ENCODE measurements around the gene COTL1. TPM values are rescaled to one million over a fixed set of nuclear protein-coding genes. Genes with fewer than 3 reads are reported as not detected.

Gene COTL1
- total RNA-seq, 1 experiment from 2014 or later = 102 TPM

- no peak overlapping the region for H3K4me3 Mint-ChIP-seq
- CTCF ChIA-PET = interaction anchor here (0.7 to 1.3 kb wide), 3 partner anchors 15 to 135 kb away, joined by 4 read pairs; no protein-coding TSS in a partner anchor
- TF ChIP-seq ZNF425 (CRISPR knock-in tag; conservative IDR thresholded peaks at IDR 0.05) (no peak), E2F5 (CRISPR knock-in tag; IDR thresholded peaks at IDR 0.05) (no peak), ZNF532 (CRISPR knock-in tag; IDR thresholded peaks at IDR 0.05; ENCODE audit: borderline replicate concordance) (no peak), ESRRA (CRISPR knock-in tag; IDR thresholded peaks at IDR 0.05; ENCODE audit: borderline replicate concordance) (no peak), ZNF671 (CRISPR knock-in tag; IDR thresholded peaks at IDR 0.05) (no peak), IRF2 (CRISPR knock-in tag; IDR thresholded peaks at IDR 0.05; ENCODE audit: borderline replicate concordance, low read depth) (no peak), IRF1 (CRISPR knock-in tag; IDR thresholded peaks at IDR 0.05) (no peak), NR3C1 (CRISPR knock-in tag; conservative IDR thresholded peaks at IDR 0.05; ENCODE audit: low read depth) (no peak), MXD4 (CRISPR knock-in tag; IDR thresholded peaks at IDR 0.05; ENCODE audit: borderline replicate concordance) (no peak), TCF7 (CRISPR knock-in tag; IDR thresholded peaks at IDR 0.05; ENCODE audit: low read depth) (no peak), CREM (CRISPR knock-in tag; IDR thresholded peaks at IDR 0.05) (no peak), NR2C2 (CRISPR knock-in tag; IDR thresholded peaks at IDR 0.05) (no peak)
- TF ChIP-seq, protein P1, sequence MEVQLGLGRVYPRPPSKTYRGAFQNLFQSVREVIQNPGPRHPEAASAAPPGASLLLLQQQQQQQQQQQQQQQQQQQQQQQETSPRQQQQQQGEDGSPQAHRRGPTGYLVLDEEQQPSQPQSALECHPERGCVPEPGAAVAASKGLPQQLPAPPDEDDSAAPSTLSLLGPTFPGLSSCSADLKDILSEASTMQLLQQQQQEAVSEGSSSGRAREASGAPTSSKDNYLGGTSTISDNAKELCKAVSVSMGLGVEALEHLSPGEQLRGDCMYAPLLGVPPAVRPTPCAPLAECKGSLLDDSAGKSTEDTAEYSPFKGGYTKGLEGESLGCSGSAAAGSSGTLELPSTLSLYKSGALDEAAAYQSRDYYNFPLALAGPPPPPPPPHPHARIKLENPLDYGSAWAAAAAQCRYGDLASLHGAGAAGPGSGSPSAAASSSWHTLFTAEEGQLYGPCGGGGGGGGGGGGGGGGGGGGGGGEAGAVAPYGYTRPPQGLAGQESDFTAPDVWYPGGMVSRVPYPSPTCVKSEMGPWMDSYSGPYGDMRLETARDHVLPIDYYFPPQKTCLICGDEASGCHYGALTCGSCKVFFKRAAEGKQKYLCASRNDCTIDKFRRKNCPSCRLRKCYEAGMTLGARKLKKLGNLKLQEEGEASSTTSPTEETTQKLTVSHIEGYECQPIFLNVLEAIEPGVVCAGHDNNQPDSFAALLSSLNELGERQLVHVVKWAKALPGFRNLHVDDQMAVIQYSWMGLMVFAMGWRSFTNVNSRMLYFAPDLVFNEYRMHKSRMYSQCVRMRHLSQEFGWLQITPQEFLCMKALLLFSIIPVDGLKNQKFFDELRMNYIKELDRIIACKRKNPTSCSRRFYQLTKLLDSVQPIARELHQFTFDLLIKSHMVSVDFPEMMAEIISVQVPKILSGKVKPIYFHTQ (CRISPR knock-in tag; IDR thresholded peaks at IDR 0.05) = no peak
- ATAC-seq (no peak), DNase-seq (ENCODE audit: low spot score) (no peak)
- no peak overlapping the region for H3K27ac Mint-ChIP-seq
- POLR2A ChIA-PET = interaction anchor here (0.7 kb wide), 1 partner anchor 8 kb away, joined by 5 read pairs; no protein-coding TSS in a partner anchor
- H3K36me3 Mint-ChIP-seq = peaks cover 7% of the 10 kb centered on the region
- peaks cover 15% of the 10 kb centered on the region for H3K4me1 Mint-ChIP-seq
- no peaks in the 10 kb centered on the region for H3K27me3 Mint-ChIP-seq (ENCODE audit: low read depth)
- no peaks in the 10 kb centered on the region for H3K9me3 Mint-ChIP-seq
Measured at GRCh38 chr16:84584678-84585077, 33.2 kb downstream of the COTL1 start.

GRCh38 chr16:84583995-84584394 is 33.9 kb downstream of the COTL1 start:
- ATAC-seq = no peak
- Mint-ChIP-seq H3K27ac (no peak overlapping the region), H3K36me3 (peaks cover under 1% of the 10 kb centered on the region), H3K27me3 (ENCODE audit: low read depth) (no peaks in the 10 kb centered on the region), H3K9me3 (no peaks in the 10 kb centered on the region), H3K4me3 (no peak overlapping the region), H3K4me1 (peaks cover 15% of the 10 kb centered on the region)
- POLR2A ChIA-PET = no interaction called here
- DNase-seq (ENCODE audit: low spot score) = no peak
- CTCF ChIA-PET = interaction anchor here (1.2 to 1.5 kb wide), 4 partner anchors 11 to 78 kb away, joined by 3 to 4 read pairs (median 4); no protein-coding TSS in a partner anchor
- TF ChIP-seq, protein P2, sequence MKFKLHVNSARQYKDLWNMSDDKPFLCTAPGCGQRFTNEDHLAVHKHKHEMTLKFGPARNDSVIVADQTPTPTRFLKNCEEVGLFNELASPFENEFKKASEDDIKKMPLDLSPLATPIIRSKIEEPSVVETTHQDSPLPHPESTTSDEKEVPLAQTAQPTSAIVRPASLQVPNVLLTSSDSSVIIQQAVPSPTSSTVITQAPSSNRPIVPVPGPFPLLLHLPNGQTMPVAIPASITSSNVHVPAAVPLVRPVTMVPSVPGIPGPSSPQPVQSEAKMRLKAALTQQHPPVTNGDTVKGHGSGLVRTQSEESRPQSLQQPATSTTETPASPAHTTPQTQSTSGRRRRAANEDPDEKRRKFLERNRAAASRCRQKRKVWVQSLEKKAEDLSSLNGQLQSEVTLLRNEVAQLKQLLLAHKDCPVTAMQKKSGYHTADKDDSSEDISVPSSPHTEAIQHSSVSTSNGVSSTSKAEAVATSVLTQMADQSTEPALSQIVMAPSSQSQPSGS (CRISPR knock-in tag; IDR thresholded peaks at IDR 0.05; ENCODE audit: borderline replicate concordance, low read depth) = no peak
- no peak for TF ChIP-seq ZNF232 (CRISPR knock-in tag; IDR thresholded peaks at IDR 0.05)
- no peak for TF ChIP-seq CBFB (CRISPR knock-in tag; IDR thresholded peaks at IDR 0.05; ENCODE audit: low read depth)
- no peak for TF ChIP-seq ZNF396 (CRISPR knock-in tag; IDR thresholded peaks at IDR 0.05; ENCODE audit: borderline replicate concordance)
- TF ChIP-seq ZNF425 (CRISPR knock-in tag; conservative IDR thresholded peaks at IDR 0.05) = no peak

Measured in WTC11 (cell line).